MM.1S (cell line): ENCODE results near the gene BOLL.

Experiments
- EZH2 ChIP-seq: fragments of 300-600 bp; sonication (generic); optimal IDR thresholded peaks from 2 replicates; pipeline ENCODE3; 2017; ENCODE audit warnings: low read depth, mild to moderate bottlenecking, antibody characterized with exemption, low read length, mixed read lengths
- TF ChIP-seq, protein P1 (sequence below): fragments of 300-600 bp; sonication (generic); IDR thresholded peaks from 2 replicates; pipeline ENCODE4 v1.5.1; 2016; ENCODE audit warnings: antibody characterized with exemption, low read length, mixed read lengths

DNA sequence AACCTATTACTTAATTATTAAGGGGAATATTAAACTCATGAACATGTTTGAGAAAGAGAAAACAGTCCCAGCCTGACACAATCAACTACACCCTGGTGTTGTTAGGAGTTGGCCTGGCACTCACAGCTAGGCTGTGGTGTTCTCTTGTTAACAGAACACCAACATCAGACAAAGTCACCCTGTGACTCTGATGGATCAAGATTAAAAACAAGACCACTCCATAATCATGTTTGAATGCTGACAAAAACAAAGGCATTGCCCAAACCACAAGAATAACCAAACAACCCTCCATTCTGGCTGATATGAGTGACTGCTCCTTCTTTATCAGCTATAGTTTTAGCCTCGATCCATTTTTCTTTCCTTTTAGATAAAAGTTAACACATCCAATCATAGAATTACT, 3.0 kb downstream of the BOLL start:
- TF ChIP-seq, protein P1, sequence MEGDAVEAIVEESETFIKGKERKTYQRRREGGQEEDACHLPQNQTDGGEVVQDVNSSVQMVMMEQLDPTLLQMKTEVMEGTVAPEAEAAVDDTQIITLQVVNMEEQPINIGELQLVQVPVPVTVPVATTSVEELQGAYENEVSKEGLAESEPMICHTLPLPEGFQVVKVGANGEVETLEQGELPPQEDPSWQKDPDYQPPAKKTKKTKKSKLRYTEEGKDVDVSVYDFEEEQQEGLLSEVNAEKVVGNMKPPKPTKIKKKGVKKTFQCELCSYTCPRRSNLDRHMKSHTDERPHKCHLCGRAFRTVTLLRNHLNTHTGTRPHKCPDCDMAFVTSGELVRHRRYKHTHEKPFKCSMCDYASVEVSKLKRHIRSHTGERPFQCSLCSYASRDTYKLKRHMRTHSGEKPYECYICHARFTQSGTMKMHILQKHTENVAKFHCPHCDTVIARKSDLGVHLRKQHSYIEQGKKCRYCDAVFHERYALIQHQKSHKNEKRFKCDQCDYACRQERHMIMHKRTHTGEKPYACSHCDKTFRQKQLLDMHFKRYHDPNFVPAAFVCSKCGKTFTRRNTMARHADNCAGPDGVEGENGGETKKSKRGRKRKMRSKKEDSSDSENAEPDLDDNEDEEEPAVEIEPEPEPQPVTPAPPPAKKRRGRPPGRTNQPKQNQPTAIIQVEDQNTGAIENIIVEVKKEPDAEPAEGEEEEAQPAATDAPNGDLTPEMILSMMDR: no peak
- no peak for TF ChIP-seq EZH2
